COLO668 (cell line): Measurements from ENCODE around the gene FOS.
"Not testable (repeated sequence)": the region's sequence is repeated elsewhere in the genome, so short reads cannot be mapped to it uniquely, and the experiment has no call there.

ENCODE experiments used
- DNase-seq: peaks from one replicate; lab custom pipeline; 2025; ENCODE audit not compliant: unreplicated experiment; lab: John Stamatoyannopoulos, UW

Gene FOS

GRCh38 chr14:75293920-75294648 lies 15.5 kb downstream of the FOS start:
- peak; percentile 98 for DNase-seq

- no peak for DNase-seq
Measured at GRCh38 chr14:75294649-75295033, 16.0 kb downstream of the FOS start.

- peak; percentile 38 for DNase-seq
Measured at GRCh38 chr14:75295061-75295461, 16.4 kb downstream of the FOS start.

- peak; percentile 76 for DNase-seq
Measured at GRCh38 chr14:75295491-75296345, 17.1 kb downstream of the FOS start.

GRCh38 chr14:75297411-75298040 lies 18.9 kb downstream of the FOS start:
- no peak for DNase-seq

- no peak for DNase-seq
Measured at GRCh38 chr14:75298187-75298965, 19.7 kb downstream of the FOS start.

GRCh38 chr14:75299059-75299458 lies 20.4 kb downstream of the FOS start:
- no peak for DNase-seq

GRCh38 chr14:75299576-75299975 lies 20.9 kb downstream of the FOS start:
- DNase-seq = no peak

- no peak for DNase-seq
Measured at GRCh38 chr14:75301666-75302325, 23.2 kb downstream of the FOS start.

- peak; percentile 69 for DNase-seq
Measured at GRCh38 chr14:75303381-75303789, 24.8 kb downstream of the FOS start.

- not testable (repeated sequence) for DNase-seq
Measured at GRCh38 chr14:75306410-75306809, 27.8 kb downstream of the FOS start.

- DNase-seq = peak; percentile 60
Measured at GRCh38 chr14:75306927-75307699, 28.5 kb downstream of the FOS start.

GRCh38 chr14:75307700-75308379 lies 29.2 kb downstream of the FOS start:
- peak; percentile 92 for DNase-seq

GRCh38 chr14:75308991-75309390 lies 30.4 kb downstream of the FOS start:
- DNase-seq = not testable (repeated sequence)

GRCh38 chr14:75309561-75309960 lies 30.9 kb downstream of the FOS start:
- DNase-seq = not testable (repeated sequence)

- peak; percentile 76 for DNase-seq
Measured at GRCh38 chr14:75310295-75311111, 31.9 kb downstream of the FOS start.

GRCh38 chr14:75311356-75311755 lies 32.7 kb downstream of the FOS start:
- no peak for DNase-seq

GRCh38 chr14:75312341-75312740 lies 33.7 kb downstream of the FOS start:
- no peak for DNase-seq
